CD14-positive monocyte (primary cell): ENCODE data around the gene PLCB1. TPM values are rescaled to one million over a fixed set of nuclear protein-coding genes. Genes with fewer than 3 reads are reported as not detected.

ENCODE experiments used
- DNase-seq, 3 donors: peaks; one replicate each; pipeline ENCODE4 v3.0.0-alpha.2; 2011 to 2022
- H2AFZ ChIP-seq: 2 replicates; pipeline ENCODE4 v1.6.0; 2012; ENCODE audit warnings: mild to moderate bottlenecking, low read depth, low read length, inconsistent platforms; ENCODE audit not compliant: insufficient read depth, poor library complexity, severe bottlenecking
- H3K27ac ChIP-seq, 2 donors: 1 replicate in 1 of 2; 2 replicates in 1 of 2; pipeline ENCODE4 v1.5.1; 2012 to 2013; ENCODE audit warnings: low read length in 2 of 2, control low read depth in 1 of 2, inconsistent platforms in 1 of 2, low read depth in 1 of 2, mild to moderate bottlenecking in 1 of 2
- H3K27me3 ChIP-seq, 2 donors: one replicate each; pipeline versions ENCODE4 v1.6.0 to v1.6.1; 2011 to 2013; ENCODE audit warnings: low read length in 2 of 2; ENCODE audit not compliant: control insufficient read depth in 2 of 2, insufficient read depth in 2 of 2
- H3K36me3 ChIP-seq, 2 donors: replicated peaks in 1 of 2; 1 replicate in 1 of 2; 2 replicates in 1 of 2; pipeline versions ENCODE4 v1.5.1 to v1.6.1; 2012 to 2013; ENCODE audit warnings: low read length in 2 of 2, control low read depth in 1 of 2, inconsistent platforms in 1 of 2, mild to moderate bottlenecking in 1 of 2; ENCODE audit not compliant: insufficient read depth in 2 of 2, control insufficient read depth in 1 of 2
- H3K4me1 ChIP-seq, 2 donors: 1 replicate in 1 of 2; 2 replicates in 1 of 2; pipeline versions ENCODE4 v1.5.1 to v1.6.1; 2012 to 2013; ENCODE audit warnings: low read length in 2 of 2, control low read depth in 1 of 2, inconsistent platforms in 1 of 2, mild to moderate bottlenecking in 1 of 2, moderate library complexity in 1 of 2; ENCODE audit not compliant: insufficient read depth in 2 of 2, control insufficient read depth in 1 of 2
- H3K4me2 ChIP-seq: replicated peaks from 2 replicates; pipeline ENCODE3; 2012; ENCODE audit warnings: low read length, moderate library complexity, mild to moderate bottlenecking; ENCODE audit not compliant: poor library complexity, severe bottlenecking; ENCODE audit errors: extremely low read depth
- H3K4me3 ChIP-seq, 3 experiments: fragments of 200-600 bp in 1 of 3; sonication (generic) in 1 of 3; replicated peaks in 1 of 3; 1 replicate in 2 of 3; 2 replicates in 1 of 3; pipeline ENCODE4 v1.5.1; 2011 to 2013; ENCODE audit warnings: low read length in 3 of 3, mild to moderate bottlenecking in 3 of 3, control low read depth in 2 of 3, low read depth in 2 of 3, inconsistent platforms in 1 of 3, moderate library complexity in 1 of 3
- H3K79me2 ChIP-seq: 2 replicates; pipeline ENCODE4 v1.6.0; 2012; ENCODE audit warnings: mild to moderate bottlenecking, control low read depth, inconsistent platforms, low read length, moderate library complexity; ENCODE audit not compliant: insufficient read depth
- H3K9ac ChIP-seq: 2 replicates; pipeline ENCODE4 v1.6.0; 2017; ENCODE audit warnings: low read length, mild to moderate bottlenecking; ENCODE audit not compliant: insufficient read depth, poor library complexity, severe bottlenecking
- H3K9me3 ChIP-seq, 2 donors: replicated peaks in 1 of 2; 1 replicate in 1 of 2; 2 replicates in 1 of 2; pipeline versions ENCODE4 v1.5.1 to v1.6.1; 2012 to 2013; ENCODE audit warnings: low read length in 2 of 2, control low read depth in 1 of 2; ENCODE audit not compliant: control insufficient read depth in 1 of 2, insufficient read depth in 1 of 2
- H4K20me1 ChIP-seq: 2 replicates; pipeline ENCODE4 v1.6.0; 2012; ENCODE audit warnings: mild to moderate bottlenecking, low read length, control low read depth, moderate library complexity; ENCODE audit not compliant: insufficient read depth
- H3K27ac Mint-ChIP-seq, 7 donors: one replicate each; pipeline ENCODE4 v1.8.0; 2020; ENCODE audit warnings: mild to moderate bottlenecking in 7 of 7, mixed read lengths in 7 of 7, moderate library complexity in 6 of 7, inconsistent platforms in 2 of 7
- H3K27me3 Mint-ChIP-seq, 3 donors: one replicate each; pipeline ENCODE4 v1.8.0; 2021 to 2022; ENCODE audit warnings: low read depth in 3 of 3, mild to moderate bottlenecking in 3 of 3, mixed read lengths in 3 of 3, moderate library complexity in 3 of 3, inconsistent platforms in 1 of 3
- H3K36me3 Mint-ChIP-seq, 2 donors: one replicate each; pipeline ENCODE4 v1.8.0; 2020; ENCODE audit warnings: mixed read lengths in 2 of 2, inconsistent platforms in 1 of 2, mild to moderate bottlenecking in 1 of 2
- H3K4me1 Mint-ChIP-seq: one replicate; pipeline ENCODE4 v1.8.0; 2020; ENCODE audit warnings: mild to moderate bottlenecking, mixed read lengths
- H3K4me3 Mint-ChIP-seq, 2 donors: one replicate each; pipeline ENCODE4 v1.8.0; 2020; ENCODE audit warnings: mild to moderate bottlenecking in 2 of 2, mixed read lengths in 2 of 2, moderate library complexity in 1 of 2
- H3K9me3 Mint-ChIP-seq, 7 donors: one replicate each; pipeline ENCODE4 v1.8.0; 2020 to 2022; ENCODE audit warnings: mixed read lengths in 7 of 7, mild to moderate bottlenecking in 6 of 7, moderate library complexity in 6 of 7, inconsistent platforms in 2 of 7
- CTCF ChIP-seq: fragments of 200-600 bp; IDR thresholded peaks from one replicate; pipeline ENCODE4 v1.8.0; 2022; ENCODE audit warnings: antibody characterized with exemption, mild to moderate bottlenecking
- WGBS: methylation state at CpG from one replicate; pipeline ENCODE4 v1.1.5; 2013; ENCODE audit warnings: missing lambda C conversion rate; ENCODE audit not compliant: insufficient coverage; 5-methylcytosine and 5-hydroxymethylcytosine counted together
- intact Hi-C, 2 donors: fragments of 100-400 bp; cut with micrococcal nuclease; formaldehyde crosslinking; loops; one replicate each; pipeline versions ENCODE4 v1.15.0 to v1.15.1; 2023
- polyA plus RNA-seq, 3 donors: library from polyadenylated mRNA; depleted of rRNA in 1 of 3; unstranded in 2 of 3; stranded (reverse) in 1 of 3; fragments of 300-500 nt in 2 of 3; fragments of >200 nt in 1 of 3; fragmentation: Illumina TruSeq in 2 of 3; gene quantifications; 1 replicate in 2 of 3; 2 replicates in 1 of 3; pipeline ENCODE4 v1.2.3, GENCODE V29; 2012 to 2021

The PLCB1 gene
- polyA plus RNA-seq, 3 donors, result 8.6 to 16.4 (median 13.2) TPM

GRCh38 chr20:8196096-8196495 is 64.0 kb downstream of the PLCB1 start:
- H3K79me2 ChIP-seq, result peaks cover 7% of the 10 kb centered on the region
- no peak overlapping the region for H3K4me3 ChIP-seq
- Mint-ChIP-seq H3K36me3 (peaks cover 16 to 27% of the 10 kb centered on the region in 2 donors), H3K4me1 (no peaks in the 10 kb centered on the region), H3K27me3 (no peaks in the 10 kb centered on the region), H3K27ac (peak overlapping the region in 1 of 7 donors; percentile 50), H3K4me3 (no peak overlapping the region), H3K9me3 (peaks cover 7 to 22% (median 13%) of the 10 kb centered on the region in 7 donors)
- H3K27ac ChIP-seq, result no peak overlapping the region
- no peak for DNase-seq
- H3K4me1 ChIP-seq, result no peaks in the 10 kb centered on the region
- no peak overlapping the region for H3K4me2 ChIP-seq
- H3K36me3 ChIP-seq, result peaks cover 0 to 13% of the 10 kb centered on the region in 2 donors
- TF ChIP-seq CTCF, result no peak
- H3K27me3 ChIP-seq, result no peaks in the 10 kb centered on the region
- 50% methylated on average over 1 of the region's 1 CpG for WGBS
- no peak overlapping the region for H3K9ac ChIP-seq
- peaks cover 19% of the 10 kb centered on the region for H4K20me1 ChIP-seq
- no peak overlapping the region for H2AFZ ChIP-seq
- H3K9me3 ChIP-seq, result peaks cover 0 to 12% of the 10 kb centered on the region in 2 donors
- intact Hi-C loops, result no loop called here

- Histone ChIP-seq H4K20me1 (peaks cover 40% of the 10 kb centered on the region), H3K4me3 (no peak overlapping the region), H3K36me3 (no peaks in the 10 kb centered on the region), H3K9me3 (peaks cover 0 to 4% of the 10 kb centered on the region in 2 donors), H2AFZ (no peak overlapping the region), H3K79me2 (peaks cover 25% of the 10 kb centered on the region), H3K27ac (no peak overlapping the region), H3K27me3 (no peaks in the 10 kb centered on the region), H3K4me1 (peaks cover 0 to 9% of the 10 kb centered on the region in 2 donors), H3K4me2 (no peak overlapping the region), H3K9ac (no peak overlapping the region)
- TF ChIP-seq CTCF, result no peak
- Mint-ChIP-seq H3K36me3 (peaks cover 2 to 7% of the 10 kb centered on the region in 2 donors), H3K4me3 (no peak overlapping the region), H3K27ac (no peak overlapping the region), H3K9me3 (peaks cover 2 to 6% (median 5%) of the 10 kb centered on the region in 7 donors), H3K27me3 (no peaks in the 10 kb centered on the region), H3K4me1 (peaks cover 7% of the 10 kb centered on the region)
- intact Hi-C loops, result no loop called here
- DNase-seq, result no peak
These were observed 68.2 kb downstream of the PLCB1 start for GRCh38 chr20:8200220-8200619.
